ENCODE measurements around the gene GPS2.

- TF ChIP-seq, protein P1, sequence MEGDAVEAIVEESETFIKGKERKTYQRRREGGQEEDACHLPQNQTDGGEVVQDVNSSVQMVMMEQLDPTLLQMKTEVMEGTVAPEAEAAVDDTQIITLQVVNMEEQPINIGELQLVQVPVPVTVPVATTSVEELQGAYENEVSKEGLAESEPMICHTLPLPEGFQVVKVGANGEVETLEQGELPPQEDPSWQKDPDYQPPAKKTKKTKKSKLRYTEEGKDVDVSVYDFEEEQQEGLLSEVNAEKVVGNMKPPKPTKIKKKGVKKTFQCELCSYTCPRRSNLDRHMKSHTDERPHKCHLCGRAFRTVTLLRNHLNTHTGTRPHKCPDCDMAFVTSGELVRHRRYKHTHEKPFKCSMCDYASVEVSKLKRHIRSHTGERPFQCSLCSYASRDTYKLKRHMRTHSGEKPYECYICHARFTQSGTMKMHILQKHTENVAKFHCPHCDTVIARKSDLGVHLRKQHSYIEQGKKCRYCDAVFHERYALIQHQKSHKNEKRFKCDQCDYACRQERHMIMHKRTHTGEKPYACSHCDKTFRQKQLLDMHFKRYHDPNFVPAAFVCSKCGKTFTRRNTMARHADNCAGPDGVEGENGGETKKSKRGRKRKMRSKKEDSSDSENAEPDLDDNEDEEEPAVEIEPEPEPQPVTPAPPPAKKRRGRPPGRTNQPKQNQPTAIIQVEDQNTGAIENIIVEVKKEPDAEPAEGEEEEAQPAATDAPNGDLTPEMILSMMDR (IDR thresholded peaks at IDR 0.05; ENCODE audit: low read length) = no peak
- no peak for TF ChIP-seq EZH2phosphoT487 (IDR thresholded peaks at IDR 0.05; ENCODE audit: low read length)
These were observed 12.3 kb upstream of the GPS2 start for GRCh38 chr17:7327501-7327900.
